Inflammatory macrophage (primary cell): ENCODE data around the gene AP4E1.
"Not testable (repeated sequence)": the region's sequence is repeated elsewhere in the genome, so short reads cannot be mapped to it uniquely, and the experiment has no call there.

Source experiments
- DNase-seq, 2 donors: peaks; one replicate each; pipeline ENCODE4 v3.0.0-alpha.2; 2020 to 2022
- total RNA-seq, 18 experiments: gene quantifications; one replicate each; lab custom pipeline; 2026; ENCODE audit warnings: mixed read lengths in 6 of 18, inconsistent platforms in 2 of 18; lab: John Stamatoyannopoulos, UW

AP4E1 gene
- 34.5 to 107 (median 73.7) reads per million in 18 experiments for total RNA-seq

- DNase-seq, result peak; percentile 95 to 98
Observed at GRCh38 chr15:50908209-50909009, at the start of gene AP4E1. Gene AP4E1 (plus strand): TSS chr15:50908683. CDS start chr15:50908779, 96 bp downstream.

- DNase-seq, result peak in 1 of 2 donors; percentile 22
Observed at GRCh38 chr15:50860824-50861223, 47.7 kb upstream of the AP4E1 start.

GRCh38 chr15:50862553-50862952, 45.9 kb upstream of the AP4E1 start:
- DNase-seq, result no peak

- no peak for DNase-seq
Observed at GRCh38 chr15:50864873-50865272, 43.6 kb upstream of the AP4E1 start.

GRCh38 chr15:50865515-50866353, 42.7 kb upstream of the AP4E1 start:
- no peak for DNase-seq

- DNase-seq, result no peak
Observed at GRCh38 chr15:50871832-50872231, 36.7 kb upstream of the AP4E1 start.

GRCh38 chr15:50872832-50873426, 35.6 kb upstream of the AP4E1 start:
- DNase-seq, result no peak

- peak; percentile 70 for DNase-seq
Observed at GRCh38 chr15:50873935-50874361, 34.5 kb upstream of the AP4E1 start.

- not testable (repeated sequence) for DNase-seq
Observed at GRCh38 chr15:50875238-50875637, 33.2 kb upstream of the AP4E1 start.

- DNase-seq, result no peak
Observed at GRCh38 chr15:50876260-50876988, 32.1 kb upstream of the AP4E1 start.

- DNase-seq, result peak; percentile 93
Observed at GRCh38 chr15:50876989-50877360, 31.5 kb upstream of the AP4E1 start.

- DNase-seq, result no peak
Observed at GRCh38 chr15:50879016-50879617, 29.4 kb upstream of the AP4E1 start.

- DNase-seq, result peak in 1 of 2 donors; percentile 12
Observed at GRCh38 chr15:50880206-50880605, 28.3 kb upstream of the AP4E1 start.

- DNase-seq, result peak; percentile 91 to 94
Observed at GRCh38 chr15:50880651-50881114, 27.8 kb upstream of the AP4E1 start.

- peak; percentile 96 to 97 for DNase-seq
Observed at GRCh38 chr15:50881121-50882048, 27.1 kb upstream of the AP4E1 start.

GRCh38 chr15:50883903-50884302, 24.6 kb upstream of the AP4E1 start:
- DNase-seq, result peak; percentile 72 to 81

GRCh38 chr15:50884540-50884939, 23.9 kb upstream of the AP4E1 start:
- no peak for DNase-seq

GRCh38 chr15:50886139-50886467, 22.4 kb upstream of the AP4E1 start:
- no peak for DNase-seq

GRCh38 chr15:50886611-50887345, 21.7 kb upstream of the AP4E1 start:
- peak; percentile 63 to 78 for DNase-seq

GRCh38 chr15:50888054-50888453, 20.4 kb upstream of the AP4E1 start:
- no peak for DNase-seq
